ENCODE results near the gene LRRC10B.

Gene LRRC10B

DNA sequence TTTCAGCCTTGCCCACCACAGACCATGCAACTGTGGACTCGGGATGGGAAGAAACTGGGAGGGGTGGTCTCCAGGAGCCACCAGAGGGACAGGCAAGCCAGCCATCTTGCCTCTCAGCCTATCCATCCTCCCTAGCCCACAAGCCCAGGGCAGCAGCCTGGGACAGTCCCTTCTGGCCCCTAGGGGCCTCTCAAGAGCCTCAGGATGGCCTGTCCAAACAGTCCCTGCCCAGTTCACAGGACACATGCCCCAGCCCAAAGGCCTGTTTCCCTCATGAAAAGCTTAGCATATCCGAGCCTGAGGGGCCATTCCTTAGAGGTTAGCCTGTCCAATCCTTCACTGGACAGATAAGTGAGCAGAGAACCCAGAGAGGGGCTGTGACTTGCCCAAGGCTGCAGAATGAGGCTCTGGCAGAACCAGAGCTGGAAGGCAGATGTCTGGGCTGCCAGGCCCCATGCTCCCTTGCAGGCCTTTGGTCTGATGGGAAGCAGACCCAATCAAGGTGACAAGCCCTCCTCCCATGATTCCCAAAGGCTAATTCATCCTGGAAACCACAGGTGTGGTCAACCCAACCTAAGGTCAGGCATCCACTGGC, 28.2 kb downstream of the LRRC10B start:
- H3K27ac ChIP-seq (replicated peaks; ENCODE audit: low read length) = no peak overlapping the region
- no peak overlapping the region for H2AFZ ChIP-seq (ENCODE audit: low read length)
- no peak overlapping the region for H3K4ac ChIP-seq (ENCODE audit: low read length)
- H3K14ac ChIP-seq (ENCODE audit: low read length) = peak overlapping the region; percentile 14
- no peak overlapping the region for H2BK5ac ChIP-seq (ENCODE audit: low read length)
- DNase-seq (ENCODE audit: low spot score) = no peak
- H3K9ac ChIP-seq (ENCODE audit: low read depth, low read length, poor library complexity) = no peak overlapping the region
- H3K18ac ChIP-seq (ENCODE audit: low read length) = no peak overlapping the region
- H2BK120ac ChIP-seq (ENCODE audit: low read depth, low read length) = no peak overlapping the region
- H3K27me3 ChIP-seq (ENCODE audit: control insufficient read depth in 3 of 3, insufficient read depth in 3 of 3, low read depth in 1 of 3, low read length in 3 of 3) = peaks cover 0 to 14% (median 0%) of the 10 kb centered on the region in 3 experiments
- peaks cover 7 to 8% of the 10 kb centered on the region in 2 donors for H3K4me1 ChIP-seq (ENCODE audit: control insufficient read depth in 2 of 2, insufficient read depth in 1 of 2, low read depth in 1 of 2, low read length in 2 of 2)
- H3K9me3 ChIP-seq (replicated peaks in 1 of 2; ENCODE audit: control insufficient read depth in 2 of 2, insufficient read depth in 1 of 2, low read depth in 1 of 2, low read length in 2 of 2) = peaks cover 0 to 3% of the 10 kb centered on the region in 2 donors
- H4K91ac ChIP-seq (ENCODE audit: low read depth, low read length, poor library complexity) = no peak overlapping the region
- H4K8ac ChIP-seq (ENCODE audit: low read depth, low read length) = no peak overlapping the region
- peak overlapping the region; percentile 85 for H2AK5ac ChIP-seq (ENCODE audit: low read depth, low read length)
- no peaks in the 10 kb centered on the region for H3K79me1 ChIP-seq (ENCODE audit: low read depth, low read length)
- H2BK12ac ChIP-seq (ENCODE audit: low read length) = peak overlapping the region; percentile 63
- no peak overlapping the region for H3K23ac ChIP-seq (ENCODE audit: low read depth, low read length, poor library complexity)
- no peak overlapping the region for H3K4me2 ChIP-seq (ENCODE audit: insufficient read depth, low read length, poor library complexity, severe bottlenecking)
- H3K4me3 ChIP-seq (ENCODE audit: low read length in 2 of 2) = no peak overlapping the region
- no peaks in the 10 kb centered on the region for H3K36me3 ChIP-seq (replicated peaks in 1 of 2; ENCODE audit: control insufficient read depth in 2 of 2, insufficient read depth in 2 of 2, low read length in 2 of 2)
- WGBS, 2 donors (ENCODE audit: extremely low coverage in 2 of 2, insufficient read length in 2 of 2, insufficient replicate concordance in 1 of 2) = no CpG with 5 or more reads among the region's 2 CpGs
- peak overlapping the region; percentile 71 for H2BK15ac ChIP-seq (ENCODE audit: low read length)

DNA sequence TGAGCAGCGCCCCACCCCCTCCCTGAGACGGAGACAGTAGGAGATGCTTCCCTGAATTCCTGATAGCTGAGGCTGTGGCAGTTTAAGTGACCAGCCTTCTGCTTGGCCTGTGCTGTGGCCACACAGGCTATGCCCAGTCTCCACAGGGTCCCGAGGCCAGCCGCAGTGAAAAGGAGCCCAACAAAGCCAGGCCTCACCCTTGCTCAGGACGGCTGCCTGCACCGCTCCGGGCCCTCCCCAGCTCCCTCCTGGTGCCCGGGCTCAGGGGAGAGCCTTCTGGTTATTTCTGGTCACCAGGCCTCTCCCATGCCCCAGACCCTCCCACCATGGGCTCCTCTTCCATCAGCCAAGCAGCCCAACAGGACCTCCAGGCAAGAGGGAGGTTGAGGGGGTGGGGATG, 28.8 kb downstream of the LRRC10B start:
- Histone ChIP-seq H3K27ac (replicated peaks; ENCODE audit: low read length) (no peak overlapping the region), H3K9me3 (replicated peaks in 1 of 2; ENCODE audit: control insufficient read depth in 2 of 2, insufficient read depth in 1 of 2, low read depth in 1 of 2, low read length in 2 of 2) (peaks cover 0 to 3% of the 10 kb centered on the region in 2 donors), H3K4me2 (ENCODE audit: insufficient read depth, low read length, poor library complexity, severe bottlenecking) (no peak overlapping the region), H3K9ac (ENCODE audit: low read depth, low read length, poor library complexity) (no peak overlapping the region), H4K8ac (ENCODE audit: low read depth, low read length) (peak overlapping the region; percentile 72), H2BK120ac (ENCODE audit: low read depth, low read length) (no peak overlapping the region), H2BK12ac (ENCODE audit: low read length) (no peak overlapping the region), H3K14ac (ENCODE audit: low read length) (no peak overlapping the region), H2AFZ (ENCODE audit: low read length) (no peak overlapping the region), H2BK15ac (ENCODE audit: low read length) (peak overlapping the region; percentile 84), H3K79me1 (ENCODE audit: low read depth, low read length) (no peaks in the 10 kb centered on the region), H3K4me1 (ENCODE audit: control insufficient read depth in 2 of 2, insufficient read depth in 1 of 2, low read depth in 1 of 2, low read length in 2 of 2) (peaks cover 10 to 12% of the 10 kb centered on the region in 2 donors), H2BK5ac (ENCODE audit: low read length) (peak overlapping the region; percentile 9), H3K36me3 (replicated peaks in 1 of 2; ENCODE audit: control insufficient read depth in 2 of 2, insufficient read depth in 2 of 2, low read length in 2 of 2) (no peaks in the 10 kb centered on the region), H3K4ac (ENCODE audit: low read length) (no peak overlapping the region), H4K91ac (ENCODE audit: low read depth, low read length, poor library complexity) (no peak overlapping the region), H3K27me3 (ENCODE audit: control insufficient read depth in 3 of 3, insufficient read depth in 3 of 3, low read depth in 1 of 3, low read length in 3 of 3) (peaks cover 0 to 14% (median 0%) of the 10 kb centered on the region in 3 experiments), H3K4me3 (ENCODE audit: low read length in 2 of 2) (no peak overlapping the region), H3K18ac (ENCODE audit: low read length) (peak overlapping the region; percentile 2), H2AK5ac (ENCODE audit: low read depth, low read length) (peak overlapping the region; percentile 85), H3K23ac (ENCODE audit: low read depth, low read length, poor library complexity) (no peak overlapping the region)
- DNase-seq (ENCODE audit: low spot score) = no peak
- WGBS, 2 donors (ENCODE audit: extremely low coverage in 2 of 2, insufficient read length in 2 of 2, insufficient replicate concordance in 1 of 2) = no CpG with 5 or more reads among the region's 8 CpGs

GRCh38 chr11:61538636-61538961, 30.1 kb downstream of the LRRC10B start:
- peak overlapping the region; percentile 11 for H2BK5ac ChIP-seq (ENCODE audit: low read length)
- DNase-seq (ENCODE audit: low spot score) = no peak
- no peaks in the 10 kb centered on the region for H3K36me3 ChIP-seq (replicated peaks in 1 of 2; ENCODE audit: control insufficient read depth in 2 of 2, insufficient read depth in 2 of 2, low read length in 2 of 2)
- H2BK12ac ChIP-seq (ENCODE audit: low read length) = no peak overlapping the region
- no peak overlapping the region for H3K4ac ChIP-seq (ENCODE audit: low read length)
- H3K79me1 ChIP-seq (ENCODE audit: low read depth, low read length) = no peaks in the 10 kb centered on the region
- peaks cover 12 to 13% of the 10 kb centered on the region in 2 donors for H3K4me1 ChIP-seq (ENCODE audit: control insufficient read depth in 2 of 2, insufficient read depth in 1 of 2, low read depth in 1 of 2, low read length in 2 of 2)
- H2BK120ac ChIP-seq (ENCODE audit: low read depth, low read length) = peak overlapping the region; percentile 21
- H3K23ac ChIP-seq (ENCODE audit: low read depth, low read length, poor library complexity) = no peak overlapping the region
- WGBS, 2 donors (ENCODE audit: extremely low coverage in 2 of 2, insufficient read length in 2 of 2, insufficient replicate concordance in 1 of 2) = no CpG with 5 or more reads among the region's 9 CpGs
- no peak overlapping the region for H4K91ac ChIP-seq (ENCODE audit: low read depth, low read length, poor library complexity)
- no peak overlapping the region for H2AFZ ChIP-seq (ENCODE audit: low read length)
- H3K9me3 ChIP-seq (replicated peaks in 1 of 2; ENCODE audit: control insufficient read depth in 2 of 2, insufficient read depth in 1 of 2, low read depth in 1 of 2, low read length in 2 of 2) = peaks cover 0 to 3% of the 10 kb centered on the region in 2 donors
- peaks cover 0 to 14% (median 0%) of the 10 kb centered on the region in 3 experiments for H3K27me3 ChIP-seq (ENCODE audit: control insufficient read depth in 3 of 3, insufficient read depth in 3 of 3, low read depth in 1 of 3, low read length in 3 of 3)
- no peak overlapping the region for H3K14ac ChIP-seq (ENCODE audit: low read length)
- H3K27ac ChIP-seq (replicated peaks; ENCODE audit: low read length) = no peak overlapping the region
- H4K8ac ChIP-seq (ENCODE audit: low read depth, low read length) = no peak overlapping the region
- H3K4me2 ChIP-seq (ENCODE audit: insufficient read depth, low read length, poor library complexity, severe bottlenecking) = no peak overlapping the region
- H3K18ac ChIP-seq (ENCODE audit: low read length) = peak overlapping the region; percentile 65
- H2BK15ac ChIP-seq (ENCODE audit: low read length) = peak overlapping the region; percentile 84
- no peak overlapping the region for H3K9ac ChIP-seq (ENCODE audit: low read depth, low read length, poor library complexity)
- no peak overlapping the region for H2AK5ac ChIP-seq (ENCODE audit: low read depth, low read length)
- H3K4me3 ChIP-seq (ENCODE audit: low read length in 2 of 2) = no peak overlapping the region

DNA sequence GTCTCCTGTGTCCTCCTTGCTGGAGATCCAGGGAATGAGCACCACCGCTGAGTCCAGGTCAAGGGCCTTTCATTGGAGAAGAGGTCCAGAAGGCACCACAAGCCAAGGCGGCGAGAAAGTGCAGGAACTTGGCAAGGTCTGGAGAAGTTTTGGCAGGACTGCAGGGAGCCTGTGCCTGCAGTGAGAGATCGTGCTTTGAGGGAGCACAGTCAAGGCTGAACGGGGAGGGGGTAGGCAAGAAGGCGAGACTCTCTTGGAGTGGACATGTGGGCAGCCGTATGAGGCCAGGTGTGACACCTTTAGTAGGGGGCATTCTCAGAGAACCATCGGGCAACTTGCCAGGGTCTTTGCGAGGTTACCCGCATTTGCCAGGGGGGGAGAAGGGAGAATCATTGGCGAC, 30.5 kb downstream of the LRRC10B start:
- H3K4me2 ChIP-seq (ENCODE audit: insufficient read depth, low read length, poor library complexity, severe bottlenecking) = no peak overlapping the region
- H2BK15ac ChIP-seq (ENCODE audit: low read length) = peak overlapping the region; percentile 43
- H2BK5ac ChIP-seq (ENCODE audit: low read length) = peak overlapping the region; percentile 11
- no peak overlapping the region for H4K8ac ChIP-seq (ENCODE audit: low read depth, low read length)
- no peaks in the 10 kb centered on the region for H3K79me1 ChIP-seq (ENCODE audit: low read depth, low read length)
- no peak overlapping the region for H3K4me3 ChIP-seq (ENCODE audit: low read length in 2 of 2)
- H3K14ac ChIP-seq (ENCODE audit: low read length) = peak overlapping the region; percentile 57
- no peak overlapping the region for H3K4ac ChIP-seq (ENCODE audit: low read length)
- no peak overlapping the region for H3K9ac ChIP-seq (ENCODE audit: low read depth, low read length, poor library complexity)
- no peak overlapping the region for H2BK12ac ChIP-seq (ENCODE audit: low read length)
- no peak overlapping the region for H2BK120ac ChIP-seq (ENCODE audit: low read depth, low read length)
- no CpG with 5 or more reads among the region's 11 CpGs for WGBS, 2 donors (ENCODE audit: extremely low coverage in 2 of 2, insufficient read length in 2 of 2, insufficient replicate concordance in 1 of 2)
- no peak overlapping the region for H3K23ac ChIP-seq (ENCODE audit: low read depth, low read length, poor library complexity)
- peaks cover 12 to 13% of the 10 kb centered on the region in 2 donors for H3K4me1 ChIP-seq (ENCODE audit: control insufficient read depth in 2 of 2, insufficient read depth in 1 of 2, low read depth in 1 of 2, low read length in 2 of 2)
- H3K36me3 ChIP-seq (replicated peaks in 1 of 2; ENCODE audit: control insufficient read depth in 2 of 2, insufficient read depth in 2 of 2, low read length in 2 of 2) = no peaks in the 10 kb centered on the region
- H3K18ac ChIP-seq (ENCODE audit: low read length) = peak overlapping the region; percentile 65
- H2AK5ac ChIP-seq (ENCODE audit: low read depth, low read length) = no peak overlapping the region
- H3K9me3 ChIP-seq (replicated peaks in 1 of 2; ENCODE audit: control insufficient read depth in 2 of 2, insufficient read depth in 1 of 2, low read depth in 1 of 2, low read length in 2 of 2) = peaks cover 0 to 3% of the 10 kb centered on the region in 2 donors
- peak overlapping the region; percentile 1 for H4K91ac ChIP-seq (ENCODE audit: low read depth, low read length, poor library complexity)
- no peak overlapping the region for H2AFZ ChIP-seq (ENCODE audit: low read length)
- no peak overlapping the region for H3K27ac ChIP-seq (replicated peaks; ENCODE audit: low read length)
- peaks cover 0 to 14% (median 0%) of the 10 kb centered on the region in 3 experiments for H3K27me3 ChIP-seq (ENCODE audit: control insufficient read depth in 3 of 3, insufficient read depth in 3 of 3, low read depth in 1 of 3, low read length in 3 of 3)
- no peak for DNase-seq (ENCODE audit: low spot score)

Measured in neuronal stem cell (in vitro differentiated cells).